ENCODE data around the gene CD3D. TPM values are rescaled to one million over a fixed set of nuclear protein-coding genes. Genes with fewer than 3 reads are reported as not detected.

CD3D gene
- total RNA-seq, 1 donor = 122 TPM

DNA sequence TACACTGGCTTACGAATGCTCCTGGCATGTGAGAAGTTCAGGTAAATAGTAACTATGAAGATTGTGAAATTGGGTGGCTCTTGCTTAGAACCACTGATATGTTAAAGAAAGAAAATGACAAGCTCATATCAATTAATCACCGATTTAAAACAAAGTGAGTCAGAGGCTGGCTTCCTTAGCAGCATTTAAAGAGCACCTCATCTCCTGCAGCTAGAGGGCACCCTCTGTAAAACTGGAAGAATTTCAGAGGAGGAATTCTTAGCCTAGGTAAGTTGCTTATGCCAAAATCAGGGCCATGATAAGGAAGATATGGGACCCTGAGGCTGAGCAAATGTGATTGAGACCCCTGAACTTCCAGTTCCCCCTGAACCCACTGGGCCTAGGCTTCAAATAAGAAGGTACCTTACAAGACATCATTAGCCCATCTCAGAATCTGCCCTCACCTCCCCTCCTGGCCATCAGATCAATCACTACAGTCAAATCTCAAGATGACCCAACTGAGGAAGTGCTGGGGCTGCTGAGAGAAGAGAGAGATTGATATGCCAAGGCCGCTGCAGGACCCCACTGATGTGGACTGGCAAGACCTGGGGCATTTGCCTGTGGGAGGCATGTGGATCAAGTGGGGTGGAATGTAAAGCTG lies 46.6 kb downstream of the CD3D start:
- Histone ChIP-seq H3K9me3 (ENCODE audit: low read depth, low read length) (no peaks in the 10 kb centered on the region), H3K4me3 (ENCODE audit: low read length) (no peak overlapping the region), H3K27me3 (ENCODE audit: insufficient read depth, low read length) (no peaks in the 10 kb centered on the region), H3K4me1 (ENCODE audit: insufficient read depth, low read length) (peaks cover 16% of the 10 kb centered on the region)

DNA sequence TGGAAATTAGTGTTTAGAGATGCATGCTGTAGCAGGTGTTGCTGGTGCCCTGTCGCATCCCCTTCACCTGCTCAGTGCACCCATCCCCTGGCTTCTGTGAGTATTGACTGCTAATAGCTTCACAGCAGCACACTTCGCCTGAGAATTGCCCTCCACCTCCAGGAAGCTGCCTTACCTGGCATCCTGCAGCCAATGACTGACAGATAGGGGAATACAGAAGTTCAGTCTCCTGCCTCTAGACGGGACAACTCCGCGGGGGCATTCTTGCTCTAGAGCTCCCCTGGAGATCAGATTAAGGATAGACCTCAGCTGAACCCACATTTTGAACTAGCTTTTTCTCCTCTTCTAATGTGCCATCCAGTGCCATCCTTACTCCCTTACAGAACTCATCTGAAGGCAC lies 47.3 kb downstream of the CD3D start:
- peaks cover 20% of the 10 kb centered on the region for H3K4me1 ChIP-seq (ENCODE audit: insufficient read depth, low read length)
- H3K27me3 ChIP-seq (ENCODE audit: insufficient read depth, low read length) = no peaks in the 10 kb centered on the region
- no peaks in the 10 kb centered on the region for H3K9me3 ChIP-seq (ENCODE audit: low read depth, low read length)
- no peak overlapping the region for H3K4me3 ChIP-seq (ENCODE audit: low read length)

DNA sequence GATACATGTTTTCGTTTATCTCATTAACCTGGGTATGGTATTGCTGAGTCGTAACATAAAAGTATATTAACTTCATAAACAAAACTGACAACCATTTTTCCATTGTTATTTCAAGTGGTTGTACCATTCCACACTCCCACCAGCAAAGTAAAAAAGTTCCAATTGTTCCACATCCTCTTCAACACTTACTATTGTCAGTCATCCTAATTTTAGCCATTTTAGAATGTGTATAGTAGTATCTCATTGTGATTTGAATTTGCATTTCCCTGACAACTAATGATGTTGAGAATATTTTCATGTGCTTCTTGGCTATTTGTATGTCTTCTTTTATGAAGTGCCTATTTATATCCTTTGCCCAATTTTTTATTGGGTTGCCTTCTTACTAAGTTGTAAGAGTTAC lies 48.5 kb downstream of the CD3D start:
- Histone ChIP-seq H3K4me1 (ENCODE audit: insufficient read depth, low read length) (peaks cover 20% of the 10 kb centered on the region), H3K27me3 (ENCODE audit: insufficient read depth, low read length) (no peaks in the 10 kb centered on the region), H3K9me3 (ENCODE audit: low read depth, low read length) (no peaks in the 10 kb centered on the region), H3K4me3 (ENCODE audit: low read length) (no peak overlapping the region)

DNA sequence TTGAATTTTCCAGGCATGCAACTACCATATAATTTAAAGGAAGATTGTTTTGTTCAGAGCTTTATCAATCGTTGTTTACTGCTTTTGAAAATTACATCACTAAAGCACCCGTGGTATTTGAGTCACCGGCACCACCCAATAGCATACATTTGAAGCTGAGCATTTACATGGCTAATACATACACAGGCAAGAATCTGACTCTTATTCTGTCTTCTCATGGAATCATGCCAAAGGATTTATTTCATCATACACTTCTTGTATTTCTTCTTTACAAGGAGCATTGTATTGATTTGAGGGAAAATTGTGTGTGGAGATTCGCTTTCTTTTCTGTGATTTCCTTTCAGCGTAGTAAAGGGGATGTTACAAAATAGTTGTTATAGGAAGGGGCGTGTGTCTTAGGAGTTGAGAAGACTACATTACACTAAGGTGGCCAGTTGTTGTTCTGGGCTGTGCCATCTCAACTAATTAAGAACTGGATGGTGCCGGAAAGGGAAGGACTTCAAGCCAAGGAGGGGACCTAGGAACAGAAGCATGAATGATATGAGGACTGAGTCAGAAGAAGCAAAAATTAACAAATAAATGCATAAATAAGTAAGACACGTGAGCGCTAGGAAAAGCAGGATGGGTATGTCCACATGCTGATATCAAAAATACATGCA lies 50.9 kb downstream of the CD3D start:
- H3K27me3 ChIP-seq (ENCODE audit: insufficient read depth, low read length) = no peaks in the 10 kb centered on the region
- H3K4me1 ChIP-seq (ENCODE audit: insufficient read depth, low read length) = peaks cover 20% of the 10 kb centered on the region
- H3K4me3 ChIP-seq (ENCODE audit: low read length) = no peak overlapping the region
- H3K9me3 ChIP-seq (ENCODE audit: low read depth, low read length) = no peaks in the 10 kb centered on the region

DNA sequence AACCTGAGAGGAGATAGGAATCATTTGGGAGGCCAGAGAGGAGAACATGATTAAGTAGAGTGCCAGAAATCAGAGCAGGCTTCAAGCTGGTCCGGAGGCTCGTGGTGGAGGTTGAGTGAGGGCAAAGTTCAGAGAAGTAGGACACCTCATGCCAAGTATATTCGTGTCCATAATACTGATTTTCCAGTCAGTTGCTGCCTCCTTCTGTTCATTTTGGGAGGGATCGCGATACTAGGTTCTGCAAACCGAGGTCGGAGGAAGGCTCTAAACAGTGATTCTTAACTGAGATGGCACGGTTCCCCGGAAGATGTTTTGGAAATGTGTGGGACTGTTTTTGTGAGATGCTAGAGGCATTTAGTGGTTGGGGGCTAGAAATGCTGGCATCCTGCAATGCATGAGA lies 51.6 kb downstream of the CD3D start:
- H3K4me3 ChIP-seq (ENCODE audit: low read length) = no peak overlapping the region
- no peaks in the 10 kb centered on the region for H3K27me3 ChIP-seq (ENCODE audit: insufficient read depth, low read length)
- H3K4me1 ChIP-seq (ENCODE audit: insufficient read depth, low read length) = peaks cover 15% of the 10 kb centered on the region
- no peaks in the 10 kb centered on the region for H3K9me3 ChIP-seq (ENCODE audit: low read depth, low read length)

DNA sequence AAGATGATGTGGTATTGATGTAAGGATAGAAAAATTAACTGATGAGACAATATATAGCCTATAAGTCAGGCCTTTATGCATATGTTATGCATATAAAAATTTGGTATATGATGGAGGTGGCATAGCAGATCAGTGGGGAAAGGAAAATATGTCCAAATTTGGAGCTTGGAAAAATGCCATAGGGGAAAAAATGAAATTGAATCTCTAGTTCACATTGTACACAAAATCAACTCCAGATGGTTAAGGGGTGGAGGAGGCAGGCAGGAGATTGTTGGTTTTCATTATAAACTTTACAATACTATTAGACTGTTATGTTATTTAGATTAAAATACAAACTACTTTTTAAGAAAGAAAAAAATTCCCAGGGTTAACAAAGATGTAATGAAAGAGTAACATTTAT lies 53.1 kb downstream of the CD3D start:
- Histone ChIP-seq H3K4me3 (ENCODE audit: low read length) (no peak overlapping the region), H3K4me1 (ENCODE audit: insufficient read depth, low read length) (peaks cover 14% of the 10 kb centered on the region), H3K9me3 (ENCODE audit: low read depth, low read length) (no peaks in the 10 kb centered on the region), H3K27me3 (ENCODE audit: insufficient read depth, low read length) (no peaks in the 10 kb centered on the region)

Other genes starting within 250 kb of the CD3D start
- gene SCN4B, start 189.9 kb downstream of the CD3D start, total RNA-seq = 0.10 TPM
- not detected for gene SCN2B, start 166.1 kb downstream of the CD3D start, total RNA-seq
- 90.4 TPM for gene JAML, start 117.7 kb downstream of the CD3D start, total RNA-seq
- 16.7 TPM for gene MPZL3, start 90.3 kb downstream of the CD3D start, total RNA-seq
- 1.5 TPM for gene MPZL2, start 78.4 kb downstream of the CD3D start, total RNA-seq
- 136 TPM for gene CD3E, start 38.0 kb downstream of the CD3D start, total RNA-seq
- 49.7 TPM for gene CD3G, start 1.6 kb upstream of the CD3D start, total RNA-seq
- 50.5 TPM for gene UBE4A, start 16.9 kb upstream of the CD3D start, total RNA-seq
- 50.8 TPM for gene ATP5MG, start 58.9 kb upstream of the CD3D start, total RNA-seq
- gene KMT2A, start 93.8 kb upstream of the CD3D start, total RNA-seq = 126 TPM
- not detected for gene TTC36, start 184.8 kb upstream of the CD3D start, total RNA-seq
- gene TMEM25, start 188.5 kb upstream of the CD3D start, total RNA-seq = 8.9 TPM
- 10.1 TPM for gene IFT46, start 223.2 kb upstream of the CD3D start, total RNA-seq
- gene ARCN1, start 229.7 kb upstream of the CD3D start, total RNA-seq = 109 TPM